K562 (cell line): ENCODE data around the gene ABLIM1. TPM values are rescaled to one million over a fixed set of nuclear protein-coding genes. Genes with fewer than 3 reads are reported as not detected.

ENCODE experiments used
- ATAC-seq: fragments of 200-7000 bp; cut with Tn5 transposase; 3 replicates; pipeline ENCODE4 v1.9.1; 2020; ENCODE audit warnings: moderate library complexity
- BruUV-seq: library from RNA; stranded (reverse); fragments of 400-500 nt; replicated peaks from 2 replicates; lab custom pipeline; 2021; lab: Mats Ljungman, UMichigan
- CTCF ChIA-PET: fragments of 300-600 bp; formaldehyde crosslinking; extraction: SDS; loops from one replicate; lab custom pipeline; 2021; ENCODE audit warnings: low intra/inter-chr PET ratio; lab: Yijun Ruan, JAX
- POLR2A ChIA-PET: fragments of 300-600, 350-650 bp; sonication (Branson Sonifier 250); formaldehyde crosslinking; extraction: SDS; loops from one replicate; lab custom pipeline; 2021; ENCODE audit warnings: antibody characterized with exemption, inconsistent platforms; lab: Yijun Ruan, JAX
- DNase-seq, 4 experiments: peaks; one replicate each; pipeline versions ENCODE4 v3.0.0 to v3.0.0-alpha.2; 2011 to 2018; ENCODE audit warnings: low spot score in 3 of 4, mixed read lengths in 3 of 4; ENCODE audit errors: extremely low read depth in 1 of 4
- FAIRE-seq: peaks from 2 replicates; lab custom pipeline; 2011; peaks lifted over from hg19 to GRCh38; lab: Jason Lieb, UNC
- H2AFZ ChIP-seq: 2 replicates; pipeline ENCODE4 v1.6.0; 2011; ENCODE audit warnings: low read depth, low read length, control low read depth, inconsistent platforms
- H3K27ac ChIP-seq: fragments of 200-600 bp; 3 replicates; pipeline ENCODE4 v1.8.0; 2011; ENCODE audit warnings: low read depth, mild to moderate bottlenecking, control low read depth, inconsistent platforms, low read length, moderate library complexity, mixed read lengths; ENCODE audit errors: extremely low read depth
- H3K27me3 ChIP-seq, 2 experiments: fragments of 300-600 bp in 1 of 2; 2 replicates in 1 of 2; 3 replicates in 1 of 2; pipeline versions ENCODE4 v1.6.0 to v1.8.0; 2011; ENCODE audit warnings: inconsistent platforms in 2 of 2, low read length in 2 of 2, mild to moderate bottlenecking in 1 of 2, mixed read lengths in 1 of 2, moderate library complexity in 1 of 2; ENCODE audit not compliant: control insufficient read depth in 2 of 2, insufficient read depth in 2 of 2
- H3K36me3 ChIP-seq: fragments of 300-600 bp; 3 replicates; pipeline ENCODE4 v1.8.0; 2011; ENCODE audit warnings: mild to moderate bottlenecking, low read length, inconsistent platforms; ENCODE audit not compliant: control insufficient read depth, insufficient read depth
- H3K4me1 ChIP-seq, 2 experiments: fragments of 200-600 bp in 1 of 2; replicated peaks in 1 of 2; 2 replicates in 1 of 2; 3 replicates in 1 of 2; pipeline versions ENCODE4 v1.5.1 to v1.8.0; 2011; ENCODE audit warnings: inconsistent platforms in 2 of 2, low read length in 2 of 2, mild to moderate bottlenecking in 1 of 2, mixed read lengths in 1 of 2, moderate library complexity in 1 of 2; ENCODE audit not compliant: control insufficient read depth in 2 of 2, insufficient read depth in 2 of 2
- H3K4me2 ChIP-seq: 2 replicates; pipeline ENCODE4 v1.6.1; 2011; ENCODE audit warnings: low read length, control low read depth, inconsistent platforms, mixed read lengths; ENCODE audit not compliant: insufficient read depth
- H3K4me3 ChIP-seq: fragments of 200-600 bp; sonication (generic), shearing (Covaris generic); 2 replicates; pipeline ENCODE4 v1.5.1; 2016; ENCODE audit warnings: control low read depth, inconsistent platforms
- H3K79me2 ChIP-seq: fragments of 200-600 bp; 3 replicates; pipeline ENCODE4 v1.8.0; 2011; ENCODE audit warnings: low read length, inconsistent platforms; ENCODE audit not compliant: control insufficient read depth, insufficient read depth
- H3K9ac ChIP-seq, 2 experiments: 2 replicates each; pipeline versions ENCODE4 v1.6.0 to v1.6.1; 2011; ENCODE audit warnings: low read depth in 2 of 2, low read length in 2 of 2, control low read depth in 1 of 2, inconsistent platforms in 1 of 2, mild to moderate bottlenecking in 1 of 2, mixed read lengths in 1 of 2; ENCODE audit not compliant: insufficient read depth in 1 of 2
- H3K9me1 ChIP-seq: one replicate; pipeline ENCODE4 v1.6.0; 2011; ENCODE audit warnings: inconsistent platforms, mild to moderate bottlenecking, low read length, moderate library complexity; ENCODE audit not compliant: control insufficient read depth, insufficient read depth
- H3K9me3 ChIP-seq: replicated peaks from 2 replicates; pipeline ENCODE4 v1.5.1; 2011; ENCODE audit warnings: low read depth, low read length, inconsistent platforms; ENCODE audit not compliant: control insufficient read depth, insufficient read depth
- H4K20me1 ChIP-seq: replicated peaks from 2 replicates; pipeline ENCODE4 v1.6.1; 2011; ENCODE audit warnings: low read length, inconsistent platforms, mixed read lengths; ENCODE audit not compliant: control insufficient read depth, insufficient read depth
- ATF7 ChIP-seq: fragments of 450-650 bp; IDR thresholded peaks from 2 replicates; pipeline ENCODE4 v1.7.1; 2014; ENCODE audit warnings: mild to moderate bottlenecking, moderate library complexity
- BRCA1 ChIP-seq, 2 experiments: fragments of 450-650 bp in 1 of 2; sonication (generic) in 1 of 2; formaldehyde crosslinking in 1 of 2; IDR thresholded peaks; 2 replicates each; pipeline versions ENCODE4 v1.5.0 to v1.6.1; 2017 to 2020; ENCODE audit warnings: mild to moderate bottlenecking in 1 of 2, missing genetic modification reagents in 1 of 2
- MTA2 ChIP-seq: fragments of 450-650 bp; IDR thresholded peaks from 2 replicates; pipeline ENCODE4 v1.6.1; 2016; ENCODE audit warnings: low read depth
- MXI1 ChIP-seq: IDR thresholded peaks from 2 replicates; pipeline ENCODE4 v1.6.1; 2011; ENCODE audit warnings: low read depth, mild to moderate bottlenecking, improper control_type of control experiment, low read length
- NFIC ChIP-seq: fragments of 450-650 bp; IDR thresholded peaks from 2 replicates; pipeline ENCODE4 v1.6.1; 2017; ENCODE audit warnings: mild to moderate bottlenecking, inconsistent platforms
- NFYB ChIP-seq: IDR thresholded peaks from 2 replicates; pipeline ENCODE4 v1.6.1; 2011; ENCODE audit warnings: mild to moderate bottlenecking, moderate library complexity; ENCODE audit not compliant: insufficient read length; ENCODE audit errors: extremely low read depth
- PTTG1 ChIP-seq: fragments of 450-650 bp; IDR thresholded peaks from 2 replicates; pipeline ENCODE4 v1.6.1; 2016; ENCODE audit warnings: low read depth, mild to moderate bottlenecking, missing genetic modification characterization, missing compliant biosample characterization
- WGBS: fragments of 100-300 bp; shearing (Covaris generic); methylation state at CpG from one replicate; pipeline ENCODE4 v1.1.6; 2016; ENCODE audit warnings: low coverage, mixed read lengths; ENCODE audit not compliant: insufficient coverage; ENCODE audit errors: missing lambda C conversion rate; 5-methylcytosine and 5-hydroxymethylcytosine counted together
- in situ Hi-C: fragments of 300-500 bp; cut with MboI; formaldehyde crosslinking; loops from 4 replicates; pipeline ENCODE4 v1.15.0; 2018; ENCODE audit warnings: inconsistent platforms, mixed read lengths
- intact Hi-C: fragments of 100-400 bp; cut with micrococcal nuclease; formaldehyde crosslinking; loops from 2 replicates; pipeline ENCODE4 v1.14.2; 2022
- polyA plus RNA-seq, 8 experiments: library from polyadenylated mRNA; depleted of rRNA in 4 of 8; stranded (reverse) in 5 of 8; unstranded in 3 of 8; fragments of >200 nt; fragmentation: Nextera tagmentation in 2 of 8; fragmentation: Illumina TruSeq in 1 of 8; extraction: Ambion mirVana in 2 of 8; extraction: Trizol in 1 of 8; gene quantifications; 2 replicates each; pipeline versions ENCODE4 v1.2.1 to v1.2.3, GENCODE V29; 2011 to 2014; ENCODE audit warnings: inconsistent platforms in 1 of 8, missing spikeins in 1 of 8
- total RNA-seq, 7 experiments: library from RNA; depleted of rRNA in 6 of 7; stranded (reverse); fragments of >200 nt in 6 of 7; fragmentation: Illumina TruSeq in 2 of 7; extraction: Trizol in 2 of 7; gene quantifications; 2 replicates each; pipeline versions ENCODE4 v1.2.1 to v1.2.3, GENCODE V29; 2011 to 2021; ENCODE audit warnings: low replicate concordance in 1 of 7
- TF ChIP-seq, protein P1 (sequence below): fragments of 450-650 bp; IDR thresholded peaks from 2 replicates; pipeline ENCODE4 v1.6.1; 2016; ENCODE audit warnings: low read depth, mild to moderate bottlenecking, moderate library complexity

Gene ABLIM1
- total and polyA plus RNA-seq, 9 of the 15 experiments (the other 6 are each of a cell fraction or from before 2014, with no cell fraction given) = 0.07 to 0.49 (median 0.14) TPM; not detected in 6

DNA sequence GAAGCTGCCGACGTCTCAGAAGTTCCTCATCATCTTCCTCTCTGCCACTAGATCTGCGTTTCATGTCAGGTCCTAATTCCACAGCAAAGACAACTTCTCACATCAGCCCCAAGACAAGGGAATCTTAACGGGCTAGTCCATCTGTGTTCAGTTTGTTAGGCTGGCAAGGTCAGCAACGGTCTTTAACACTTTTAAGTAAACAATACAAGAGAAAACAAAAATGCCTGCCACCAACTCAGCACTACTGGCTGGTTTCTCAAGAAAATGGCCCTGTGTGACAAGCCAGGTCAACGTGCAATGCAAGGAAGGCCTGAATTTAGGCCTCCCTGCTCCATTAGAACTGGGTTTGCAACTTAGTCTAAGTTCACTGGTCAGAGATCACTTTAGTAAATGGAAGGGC lies 212.7 kb downstream of the ABLIM1 start:
- H3K27me3 ChIP-seq = no peaks in the 10 kb centered on the region; a peak in 1 of 5 replicates
- ATAC-seq = no peak
- no peak overlapping the region for H3K4me3 ChIP-seq
- WGBS = 0% methylated on average over 5 of the region's 6 CpGs
- H2AFZ ChIP-seq = no peak overlapping the region
- H3K9me1 ChIP-seq = no peaks in the 10 kb centered on the region
- ChIA-PET POLR2A (no interaction called here), CTCF (no interaction called here)
- no peaks in the 10 kb centered on the region for H3K4me1 ChIP-seq
- FAIRE-seq = no peak
- no peaks in the 10 kb centered on the region for H3K36me3 ChIP-seq
- no peak overlapping the region for H3K27ac ChIP-seq
- TF ChIP-seq NFIC (no peak), ATF7 (no peak), NFYB (no peak), MTA2 (no peak), BRCA1 (IDR thresholded peaks at IDR 0.05) (no peak), BRCA1 (CRISPR knock-in tag; IDR thresholded peaks at IDR 0.05) (no peak), PTTG1 (tag) (no peak), MXI1 (no peak)
- TF ChIP-seq, protein P1, sequence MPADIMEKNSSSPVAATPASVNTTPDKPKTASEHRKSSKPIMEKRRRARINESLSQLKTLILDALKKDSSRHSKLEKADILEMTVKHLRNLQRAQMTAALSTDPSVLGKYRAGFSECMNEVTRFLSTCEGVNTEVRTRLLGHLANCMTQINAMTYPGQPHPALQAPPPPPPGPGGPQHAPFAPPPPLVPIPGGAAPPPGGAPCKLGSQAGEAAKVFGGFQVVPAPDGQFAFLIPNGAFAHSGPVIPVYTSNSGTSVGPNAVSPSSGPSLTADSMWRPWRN = no peak
- in situ Hi-C loops (no loop called here), intact Hi-C loops (no loop called here)
- BruUV-seq = no TSS peak
- no peak overlapping the region for H3K9ac ChIP-seq
- no peak overlapping the region for H3K4me2 ChIP-seq
- H4K20me1 ChIP-seq = no peaks in the 10 kb centered on the region
- H3K9me3 ChIP-seq = no peaks in the 10 kb centered on the region
- no peaks in the 10 kb centered on the region for H3K79me2 ChIP-seq
- no peak for DNase-seq
